ENCODE data around the gene ZNF207. TPM values are rescaled to one million over a fixed set of nuclear protein-coding genes. Genes with fewer than 3 reads are reported as not detected.

ZNF207 gene
- total and polyA plus RNA-seq, 2 experiments from 2014 or later = 171 to 240 TPM

DNA sequence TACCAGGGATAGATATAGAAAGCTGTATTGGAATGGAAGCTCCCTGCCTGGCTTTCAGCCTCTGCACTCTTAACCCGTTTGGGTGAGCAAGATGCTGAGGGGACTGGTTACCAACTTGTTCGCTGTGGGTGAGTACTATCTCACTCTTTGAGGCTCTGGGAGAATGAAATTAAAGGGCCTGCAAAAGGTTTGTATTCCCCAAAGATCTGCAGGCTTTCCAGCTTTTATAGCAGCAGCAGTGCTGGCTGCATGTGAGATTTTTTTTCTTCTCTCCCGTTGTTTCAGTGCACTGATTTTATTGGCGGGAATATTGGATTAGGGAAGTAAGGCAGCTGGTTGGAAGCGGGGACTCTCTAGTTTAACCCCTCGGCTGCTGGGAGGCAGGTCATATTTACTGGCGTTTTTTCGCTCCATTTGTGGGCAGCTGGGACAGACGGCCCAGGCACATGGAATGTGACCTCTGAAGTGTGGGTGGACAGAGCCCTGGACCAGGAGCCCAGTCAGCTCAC is 38.9 kb upstream of the ZNF207 start:
- no peaks in the 10 kb centered on the region for H3F3A ChIP-seq (replicated peaks; ENCODE audit: low read depth)
- H3K4me3 ChIP-seq = peak overlapping the region; percentile 26; the same call in 1 of the 2 replicates
- H4K20me1 ChIP-seq (replicated peaks; ENCODE audit: insufficient read depth) = no peaks in the 10 kb centered on the region
- H3K27ac ChIP-seq (ENCODE audit: low read depth) = 0 out of 2 replicates have a peak overlapping the region, but pooled peaks have one; percentile 13
- H3K4me2 ChIP-seq = peak overlapping the region; percentile 60
- H3K4me1 ChIP-seq (ENCODE audit: insufficient read depth) = peaks cover 29% of the 10 kb centered on the region
- Mint-ChIP-seq H3K27ac (no peak overlapping the region), H3K36me3 (ENCODE audit: low read depth) (peaks cover 3% of the 10 kb centered on the region; the same call in 1 of the 3 replicates), H3K4me3 (peak overlapping the region; percentile 23), H3K27me3 (ENCODE audit: insufficient read depth, low read depth, poor library complexity) (peaks cover 15% of the 10 kb centered on the region), H3K9me3 (no peaks in the 10 kb centered on the region), H3K4me1 (peaks cover 37% of the 10 kb centered on the region)
- ATAC-seq (peak; percentile 71), DNase-seq (ENCODE audit: low spot score) (peak; percentile 69)
- H3K36me3 ChIP-seq (ENCODE audit: insufficient read depth) = no peaks in the 10 kb centered on the region
- no peaks in the 10 kb centered on the region for H3K27me3 ChIP-seq (ENCODE audit: insufficient read depth)
- H3K79me2 ChIP-seq (replicated peaks; ENCODE audit: insufficient read depth) = no peaks in the 10 kb centered on the region
- peak overlapping the region; percentile 43 for H2AFZ ChIP-seq
- TF ChIP-seq, protein P1, sequence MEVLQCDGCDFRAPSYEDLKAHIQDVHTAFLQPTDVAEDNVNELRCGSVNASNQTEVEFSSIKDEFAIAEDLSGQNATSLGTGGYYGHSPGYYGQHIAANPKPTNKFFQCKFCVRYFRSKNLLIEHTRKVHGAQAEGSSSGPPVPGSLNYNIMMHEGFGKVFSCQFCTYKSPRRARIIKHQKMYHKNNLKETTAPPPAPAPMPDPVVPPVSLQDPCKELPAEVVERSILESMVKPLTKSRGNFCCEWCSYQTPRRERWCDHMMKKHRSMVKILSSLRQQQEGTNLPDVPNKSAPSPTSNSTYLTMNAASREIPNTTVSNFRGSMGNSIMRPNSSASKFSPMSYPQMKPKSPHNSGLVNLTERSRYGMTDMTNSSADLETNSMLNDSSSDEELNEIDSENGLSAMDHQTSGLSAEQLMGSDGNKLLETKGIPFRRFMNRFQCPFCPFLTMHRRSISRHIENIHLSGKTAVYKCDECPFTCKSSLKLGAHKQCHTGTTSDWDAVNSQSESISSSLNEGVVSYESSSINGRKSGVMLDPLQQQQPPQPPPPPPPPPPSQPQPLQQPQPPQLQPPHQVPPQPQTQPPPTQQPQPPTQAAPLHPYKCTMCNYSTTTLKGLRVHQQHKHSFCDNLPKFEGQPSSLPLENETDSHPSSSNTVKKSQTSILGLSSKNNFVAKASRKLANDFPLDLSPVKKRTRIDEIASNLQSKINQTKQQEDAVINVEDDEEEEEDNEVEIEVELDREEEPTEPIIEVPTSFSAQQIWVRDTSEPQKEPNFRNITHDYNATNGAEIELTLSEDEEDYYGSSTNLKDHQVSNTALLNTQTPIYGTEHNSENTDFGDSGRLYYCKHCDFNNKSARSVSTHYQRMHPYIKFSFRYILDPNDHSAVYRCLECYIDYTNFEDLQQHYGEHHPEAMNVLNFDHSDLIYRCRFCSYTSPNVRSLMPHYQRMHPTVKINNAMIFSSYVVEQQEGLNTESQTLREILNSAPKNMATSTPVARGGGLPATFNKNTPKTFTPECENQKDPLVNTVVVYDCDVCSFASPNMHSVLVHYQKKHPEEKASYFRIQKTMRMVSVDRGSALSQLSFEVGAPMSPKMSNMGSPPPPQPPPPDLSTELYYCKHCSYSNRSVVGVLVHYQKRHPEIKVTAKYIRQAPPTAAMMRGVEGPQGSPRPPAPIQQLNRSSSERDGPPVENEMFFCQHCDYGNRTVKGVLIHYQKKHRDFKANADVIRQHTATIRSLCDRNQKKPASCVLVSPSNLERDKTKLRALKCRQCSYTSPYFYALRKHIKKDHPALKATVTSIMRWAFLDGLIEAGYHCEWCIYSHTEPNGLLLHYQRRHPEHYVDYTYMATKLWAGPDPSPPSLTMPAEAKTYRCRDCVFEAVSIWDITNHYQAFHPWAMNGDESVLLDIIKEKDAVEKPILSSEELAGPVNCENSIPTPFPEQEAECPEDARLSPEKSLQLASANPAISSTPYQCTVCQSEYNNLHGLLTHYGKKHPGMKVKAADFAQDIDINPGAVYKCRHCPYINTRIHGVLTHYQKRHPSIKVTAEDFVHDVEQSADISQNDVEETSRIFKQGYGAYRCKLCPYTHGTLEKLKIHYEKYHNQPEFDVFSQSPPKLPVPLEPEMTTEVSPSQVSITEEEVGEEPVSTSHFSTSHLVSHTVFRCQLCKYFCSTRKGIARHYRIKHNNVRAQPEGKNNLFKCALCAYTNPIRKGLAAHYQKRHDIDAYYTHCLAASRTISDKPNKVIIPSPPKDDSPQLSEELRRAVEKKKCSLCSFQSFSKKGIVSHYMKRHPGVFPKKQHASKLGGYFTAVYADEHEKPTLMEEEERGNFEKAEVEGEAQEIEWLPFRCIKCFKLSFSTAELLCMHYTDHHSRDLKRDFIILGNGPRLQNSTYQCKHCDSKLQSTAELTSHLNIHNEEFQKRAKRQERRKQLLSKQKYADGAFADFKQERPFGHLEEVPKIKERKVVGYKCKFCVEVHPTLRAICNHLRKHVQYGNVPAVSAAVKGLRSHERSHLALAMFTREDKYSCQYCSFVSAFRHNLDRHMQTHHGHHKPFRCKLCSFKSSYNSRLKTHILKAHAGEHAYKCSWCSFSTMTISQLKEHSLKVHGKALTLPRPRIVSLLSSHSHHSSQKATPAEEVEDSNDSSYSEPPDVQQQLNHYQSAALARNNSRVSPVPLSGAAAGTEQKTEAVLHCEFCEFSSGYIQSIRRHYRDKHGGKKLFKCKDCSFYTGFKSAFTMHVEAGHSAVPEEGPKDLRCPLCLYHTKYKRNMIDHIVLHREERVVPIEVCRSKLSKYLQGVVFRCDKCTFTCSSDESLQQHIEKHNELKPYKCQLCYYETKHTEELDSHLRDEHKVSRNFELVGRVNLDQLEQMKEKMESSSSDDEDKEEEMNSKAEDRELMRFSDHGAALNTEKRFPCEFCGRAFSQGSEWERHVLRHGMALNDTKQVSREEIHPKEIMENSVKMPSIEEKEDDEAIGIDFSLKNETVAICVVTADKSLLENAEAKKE (CRISPR knock-in tag; IDR thresholded peaks at IDR 0.05) = no peak
- no peak for TF ChIP-seq POLR2AphosphoS5 (IDR thresholded peaks at IDR 0.05; ENCODE audit: low read depth)
- TF ChIP-seq ZNF114 (CRISPR knock-in tag; IDR thresholded peaks at IDR 0.05) = no peak
- no peak for TF ChIP-seq NANOG (IDR thresholded peaks at IDR 0.05; ENCODE audit: borderline replicate concordance)
- no peak for TF ChIP-seq ZNF331 (CRISPR knock-in tag; IDR thresholded peaks at IDR 0.05; ENCODE audit: low read depth)
- no peaks in the 10 kb centered on the region for H3K9me2 ChIP-seq (ENCODE audit: insufficient read depth)

- DNase-seq (ENCODE audit: low spot score) = no peak
- Mint-ChIP-seq H3K27me3 (ENCODE audit: insufficient read depth, low read depth, poor library complexity) (peaks cover 12% of the 10 kb centered on the region), H3K36me3 (ENCODE audit: low read depth) (no peaks in the 10 kb centered on the region), H3K27ac (no peak overlapping the region), H3K9me3 (no peaks in the 10 kb centered on the region), H3K4me1 (peaks cover 23% of the 10 kb centered on the region), H3K4me3 (no peak overlapping the region)
- Histone ChIP-seq H3K4me1 (ENCODE audit: insufficient read depth) (peaks cover 10% of the 10 kb centered on the region), H3K4me3 (no peak overlapping the region), H3K9me2 (ENCODE audit: insufficient read depth) (no peaks in the 10 kb centered on the region), H3K79me2 (replicated peaks; ENCODE audit: insufficient read depth) (no peaks in the 10 kb centered on the region), H3K27ac (ENCODE audit: low read depth) (no peak overlapping the region), H3K4me2 (no peak overlapping the region), H3K27me3 (ENCODE audit: insufficient read depth) (no peaks in the 10 kb centered on the region), H4K20me1 (replicated peaks; ENCODE audit: insufficient read depth) (no peaks in the 10 kb centered on the region), H2AFZ (no peak overlapping the region), H3F3A (replicated peaks; ENCODE audit: low read depth) (no peaks in the 10 kb centered on the region), H3K36me3 (ENCODE audit: insufficient read depth) (no peaks in the 10 kb centered on the region)
- no peak for ATAC-seq
- TF ChIP-seq POLR2AphosphoS5 (IDR thresholded peaks at IDR 0.05; ENCODE audit: low read depth) = no peak
- TF ChIP-seq STAT1 (IDR thresholded peaks at IDR 0.05; ENCODE audit: unreplicated experiment) = no peak
- no peak for TF ChIP-seq REST (IDR thresholded peaks at IDR 0.05; ENCODE audit: unreplicated experiment)
- no peak for TF ChIP-seq EZH2 (IDR thresholded peaks at IDR 0.05; ENCODE audit: low read depth, unreplicated experiment)
- no peak for TF ChIP-seq JUNB (IDR thresholded peaks at IDR 0.05; ENCODE audit: unreplicated experiment)
- no peak for TF ChIP-seq ZNF114 (CRISPR knock-in tag; IDR thresholded peaks at IDR 0.05)
- TF ChIP-seq CREB1 (CRISPR knock-in tag; IDR thresholded peaks at IDR 0.05; ENCODE audit: low read depth) = no peak
- no peak for TF ChIP-seq CTCF (conservative IDR thresholded peaks at IDR 0.05; ENCODE audit: low read depth in 2 of 2)
Observed at GRCh38 chr17:32314636-32315035, 35.3 kb upstream of the ZNF207 start.

Data from GM23338 (cell line).